Trophoblast cell (in vitro differentiated cells and primary cell): ENCODE data around the gene CMPK1.

Experiments used
- DNase-seq, 2 donors: peaks; one replicate each; pipeline ENCODE4 v3.0.0-alpha.2; 2016
- H2AFZ ChIP-seq: 2 replicates; pipeline ENCODE4 v1.6.1; 2013; ENCODE audit warnings: low read length, moderate library complexity, mild to moderate bottlenecking; ENCODE audit not compliant: insufficient read depth, poor library complexity
- H2AK5ac ChIP-seq: 2 replicates; pipeline ENCODE4 v1.6.1; 2013; ENCODE audit warnings: mild to moderate bottlenecking, low read length
- H2BK120ac ChIP-seq: 2 replicates; pipeline ENCODE4 v1.6.1; 2013; ENCODE audit warnings: low read length, mild to moderate bottlenecking, moderate library complexity; ENCODE audit not compliant: insufficient read depth, poor library complexity
- H2BK12ac ChIP-seq: 2 replicates; pipeline ENCODE4 v1.6.1; 2013; ENCODE audit warnings: mild to moderate bottlenecking, low read length, moderate library complexity
- H2BK5ac ChIP-seq: 2 replicates; pipeline ENCODE4 v1.6.1; 2013; ENCODE audit warnings: low read length, low read depth, moderate library complexity, mild to moderate bottlenecking; ENCODE audit not compliant: poor library complexity
- H3K14ac ChIP-seq: 2 replicates; pipeline ENCODE4 v1.6.1; 2013; ENCODE audit warnings: mild to moderate bottlenecking, low read length
- H3K18ac ChIP-seq: 2 replicates; pipeline ENCODE4 v1.6.1; 2013; ENCODE audit warnings: mild to moderate bottlenecking, low read length
- H3K23ac ChIP-seq: 2 replicates; pipeline ENCODE4 v1.6.1; 2013; ENCODE audit warnings: low read length
- H3K27ac ChIP-seq: 2 replicates; pipeline ENCODE4 v1.5.1; 2013; ENCODE audit warnings: low read depth, mild to moderate bottlenecking, inconsistent platforms, low read length, moderate library complexity
- H3K27me3 ChIP-seq: 2 replicates; pipeline ENCODE4 v1.6.1; 2013; ENCODE audit warnings: inconsistent platforms, mild to moderate bottlenecking, low read length, moderate library complexity; ENCODE audit not compliant: insufficient read depth
- H3K36me3 ChIP-seq, 2 experiments: 1 replicate in 1 of 2; 2 replicates in 1 of 2; pipeline ENCODE4 v1.6.1; 2013; ENCODE audit warnings: low read length in 2 of 2, mild to moderate bottlenecking in 2 of 2, moderate library complexity in 1 of 2; ENCODE audit not compliant: insufficient read depth in 2 of 2, control insufficient read depth in 1 of 2
- H3K4ac ChIP-seq: 2 replicates; pipeline ENCODE4 v1.6.1; 2013; ENCODE audit warnings: low read depth, mild to moderate bottlenecking, low read length, moderate library complexity
- H3K4me1 ChIP-seq, 2 experiments: 1 replicate in 1 of 2; 2 replicates in 1 of 2; pipeline ENCODE4 v1.6.1; 2013; ENCODE audit warnings: low read length in 2 of 2, mild to moderate bottlenecking in 2 of 2, moderate library complexity in 1 of 2; ENCODE audit not compliant: insufficient read depth in 2 of 2, control insufficient read depth in 1 of 2
- H3K4me2 ChIP-seq: 2 replicates; pipeline ENCODE4 v1.6.1; 2013; ENCODE audit warnings: inconsistent platforms, mild to moderate bottlenecking, low read length, moderate library complexity
- H3K4me3 ChIP-seq: 2 replicates; pipeline ENCODE4 v1.5.1; 2013; ENCODE audit warnings: mild to moderate bottlenecking, low read depth, low read length, inconsistent platforms
- H3K79me1 ChIP-seq: one replicate; pipeline ENCODE4 v1.6.1; 2013; ENCODE audit warnings: low read length
- H3K79me2 ChIP-seq: 2 replicates; pipeline ENCODE4 v1.6.1; 2013; ENCODE audit warnings: low read length, mild to moderate bottlenecking; ENCODE audit not compliant: control insufficient read depth, insufficient read depth, poor library complexity
- H3K9ac ChIP-seq: 2 replicates; pipeline ENCODE4 v1.6.1; 2013; ENCODE audit warnings: mild to moderate bottlenecking, low read length
- H3K9me3 ChIP-seq: 2 replicates; pipeline ENCODE4 v1.6.1; 2013; ENCODE audit warnings: low read depth, mild to moderate bottlenecking, control low read depth, inconsistent platforms, low read length; ENCODE audit not compliant: insufficient read depth
- H4K12ac ChIP-seq: 2 replicates; pipeline ENCODE4 v1.6.1; 2013; ENCODE audit warnings: low read depth, mild to moderate bottlenecking, low read length, moderate library complexity
- H4K8ac ChIP-seq: 2 replicates; pipeline ENCODE4 v1.6.1; 2013; ENCODE audit warnings: low read depth, mild to moderate bottlenecking, low read length, moderate library complexity
- H4K91ac ChIP-seq: one replicate; pipeline ENCODE4 v1.6.1; 2013; ENCODE audit warnings: low read depth, mild to moderate bottlenecking, low read length, moderate library complexity
- WGBS: extraction: QIAGEN DNeasy Blood & Tissue Kit; methylation state at CpG from one replicate; pipeline ENCODE4 v1.1.7; 2013; ENCODE audit warnings: missing lambda C conversion rate; ENCODE audit not compliant: insufficient read length, insufficient coverage; ENCODE audit errors: extremely low coverage; 5-methylcytosine and 5-hydroxymethylcytosine counted together

Gene CMPK1

DNA sequence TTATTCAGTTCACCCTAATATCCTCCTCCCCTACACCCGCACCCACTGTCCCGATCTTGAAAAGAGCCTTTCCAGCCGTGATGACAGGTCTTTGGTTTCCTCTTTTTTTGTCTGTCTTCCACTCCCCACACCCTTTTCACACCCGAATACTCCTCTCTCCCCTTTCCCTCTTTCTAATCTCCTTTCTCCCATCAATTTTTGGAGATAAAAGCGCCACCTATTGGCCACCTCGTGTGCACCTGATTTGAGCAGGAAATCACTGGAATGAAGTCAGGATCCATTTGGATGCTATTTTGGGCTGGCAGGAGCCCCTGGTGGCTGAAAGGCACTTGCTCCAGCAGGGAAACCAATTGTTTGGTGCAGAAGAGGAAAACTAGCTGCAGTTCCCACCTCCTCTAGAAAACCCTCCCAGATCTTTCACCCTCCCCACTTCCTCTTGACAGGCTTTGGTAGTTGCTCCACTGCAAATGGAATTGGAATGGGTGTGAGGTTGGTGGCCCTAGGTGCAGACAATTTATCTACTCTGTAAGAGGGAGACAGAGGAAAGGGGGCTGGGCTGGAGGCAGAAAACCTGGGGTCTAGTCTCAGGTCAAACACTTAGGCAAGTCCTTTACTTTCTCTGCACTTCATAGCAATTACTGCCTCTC lies 90.9 kb downstream of the CMPK1 start:
- no peak overlapping the region for H2AK5ac ChIP-seq
- H2AFZ ChIP-seq, result no peak overlapping the region
- H3K79me2 ChIP-seq, result no peaks in the 10 kb centered on the region
- H3K4me1 ChIP-seq, result no peaks in the 10 kb centered on the region
- no peak overlapping the region for H3K4me2 ChIP-seq
- H4K8ac ChIP-seq, result no peak overlapping the region
- H4K91ac ChIP-seq, result no peak overlapping the region
- H3K27ac ChIP-seq, result no peak overlapping the region
- no peak overlapping the region for H3K14ac ChIP-seq
- no peaks in the 10 kb centered on the region for H3K9me3 ChIP-seq
- no peaks in the 10 kb centered on the region for H3K79me1 ChIP-seq
- H3K4ac ChIP-seq, result no peak overlapping the region
- no peak overlapping the region for H2BK12ac ChIP-seq
- H3K23ac ChIP-seq, result no peak overlapping the region
- peaks cover 20% of the 10 kb centered on the region for H3K27me3 ChIP-seq
- H2BK5ac ChIP-seq, result no peak overlapping the region
- H3K4me3 ChIP-seq, result no peak overlapping the region
- H3K18ac ChIP-seq, result no peak overlapping the region
- H3K9ac ChIP-seq, result no peak overlapping the region
- no peak overlapping the region for H2BK120ac ChIP-seq
- DNase-seq, result peak in 1 of 2 donors; percentile 70
- H4K12ac ChIP-seq, result no peak overlapping the region
- WGBS, result 100% methylated on average over 1 of the region's 6 CpGs
- H3K36me3 ChIP-seq, result no peaks in the 10 kb centered on the region
